ENCODE results near the gene PCBP3. TPM values are rescaled to one million over a fixed set of nuclear protein-coding genes. Genes with fewer than 3 reads are reported as not detected.

The PCBP3 gene
- total and polyA plus RNA-seq, 10 of the 15 experiments (the other 5 are each of a cell fraction or from before 2014, with no cell fraction given) = 0.09 to 1.3 (median 0.46) TPM; not detected in 3

- Histone ChIP-seq H3K9ac (ENCODE audit: control insufficient read depth, insufficient read depth, low read length) (no peak overlapping the region), H3K79me2 (ENCODE audit: control insufficient read depth, insufficient read depth, low read length) (no peaks in the 10 kb centered on the region), H2AFZ (ENCODE audit: control insufficient read depth, low read depth, low read length) (no peak overlapping the region), H3K27ac (ENCODE audit: control insufficient read depth, insufficient read depth) (no peak overlapping the region), H4K20me1 (ENCODE audit: control insufficient read depth, insufficient read depth) (no peaks in the 10 kb centered on the region), H3K4me3 (no peak overlapping the region), H3K4me1 (ENCODE audit: control insufficient read depth, insufficient read depth, low read length) (no peaks in the 10 kb centered on the region), H3K27me3 (replicated peaks in 1 of 2; ENCODE audit: control insufficient read depth in 2 of 2, insufficient read depth in 2 of 2, low read length in 1 of 2) (no peaks in the 10 kb centered on the region), H3K36me3 (ENCODE audit: control insufficient read depth in 2 of 2, insufficient read depth in 2 of 2, low read length in 1 of 2) (no peaks in the 10 kb centered on the region), H3K9me3 (replicated peaks; ENCODE audit: control insufficient read depth, insufficient read depth, low read length) (no peaks in the 10 kb centered on the region), H3K4me2 (ENCODE audit: control insufficient read depth, insufficient read depth) (no peak overlapping the region)
- ATAC-seq (no peak), FAIRE-seq (no peak), DNase-seq (ENCODE audit: low read depth, low spot score) (no peak)
- 71% methylated on average over 3 of the region's 5 CpGs for WGBS (ENCODE audit: insufficient coverage, insufficient replicate concordance, low lambda C conversion rate, missing lambda C conversion rate)
- SMC1A ChIA-PET (ENCODE audit: uncharacterized antibody, unreplicated experiment) = no interaction called here
- POLR2A ChIA-PET = no interaction called here
- in situ Hi-C loops (cut with MboI) = no loop called here
- no TSS peak for BruUV-seq (replicated peaks)
- CTCF ChIA-PET = no interaction called here
- intact Hi-C loops (cut with micrococcal nuclease; ENCODE audit: unreplicated experiment) = no loop called here
- RAD21 ChIA-PET (ENCODE audit: unreplicated experiment) = no interaction called here
- TF ChIP-seq FOXK2 (IDR thresholded peaks at IDR 0.05) (no peak), TCF12 (IDR thresholded peaks at IDR 0.05; ENCODE audit: low read depth, low read length) (no peak), ZSCAN29 (IDR thresholded peaks at IDR 0.05) (no peak), NKRF (conservative IDR thresholded peaks at IDR 0.05) (no peak), KAT2A (conservative IDR thresholded peaks at IDR 0.05; ENCODE audit: control insufficient read depth, low read depth, low read length) (no peak), ATF3 (IDR thresholded peaks at IDR 0.05; ENCODE audit: borderline replicate concordance, extremely low read depth, low read depth, low read length) (no peak), PRDM15 (CRISPR knock-in tag; IDR thresholded peaks at IDR 0.05) (no peak), BCLAF1 (IDR thresholded peaks at IDR 0.05) (no peak), MYC (IDR thresholded peaks at IDR 0.05; ENCODE audit: insufficient read depth, insufficient read length, insufficient replicate concordance, low read length, severe bottlenecking) (no peak), ZNF24 (IDR thresholded peaks at IDR 0.05) (no peak), HDAC2 (IDR thresholded peaks at IDR 0.05) (no peak), ZBTB4 (CRISPR knock-in tag; IDR thresholded peaks at IDR 0.05) (no peak), POLR2AphosphoS5 (IDR thresholded peaks at IDR 0.05; ENCODE audit: low read length) (no peak)
Observed at GRCh38 chr21:45910155-45910547, 266.6 kb downstream of the PCBP3 start.

All from GM12878 (cell line).